HepG2 (cell line): ENCODE results near the gene GLIPR1. TPM values are rescaled to one million over a fixed set of nuclear protein-coding genes. Genes with fewer than 3 reads are reported as not detected.

Experiments
- ATAC-seq: fragments of 200-7000 bp; cut with Tn5 transposase; 3 replicates; pipeline ENCODE4 v1.9.1; 2020; ENCODE audit warnings: mild to moderate bottlenecking, moderate library complexity
- BruUV-seq: library from RNA; stranded (reverse); fragments of 400-500 nt; replicated peaks from 2 replicates; lab custom pipeline; 2021; lab: Mats Ljungman, UMichigan
- CTCF ChIA-PET: fragments of 300-600 bp; formaldehyde crosslinking; extraction: SDS; loops from one replicate; lab custom pipeline; 2021; ENCODE audit warnings: low total read pairs, inconsistent platforms, low intra/inter-chr PET ratio; lab: Yijun Ruan, JAX
- POLR2A ChIA-PET: fragments of 350-600 bp; sonication (Branson Sonifier 250); formaldehyde crosslinking; loops from one replicate; lab custom pipeline; 2020; ENCODE audit warnings: antibody characterized with exemption, inconsistent platforms; lab: Yijun Ruan, JAX
- DNase-seq: peaks from one replicate; pipeline ENCODE4 v3.0.0-alpha.2; 2015; ENCODE audit warnings: low spot score
- FAIRE-seq: peaks from 3 replicates; lab custom pipeline; 2011; peaks lifted over from hg19 to GRCh38; lab: Jason Lieb, UNC
- H2AFZ ChIP-seq: one replicate; pipeline ENCODE4 v1.6.1; 2011; ENCODE audit warnings: low read length, inconsistent platforms
- H3K27ac ChIP-seq: fragments of 300-600 bp; 3 replicates; pipeline ENCODE4 v1.8.0; 2011; ENCODE audit warnings: mixed run types, mild to moderate bottlenecking, mixed read lengths, low read length, inconsistent platforms; ENCODE audit not compliant: insufficient read depth; ENCODE audit errors: extremely low read length
- H3K27me3 ChIP-seq, 2 experiments: fragments of 200-600 bp in 1 of 2; 2 replicates in 1 of 2; 3 replicates in 1 of 2; pipeline versions ENCODE4 v1.6.0 to v1.8.0; 2011; ENCODE audit warnings: low read length in 2 of 2, mild to moderate bottlenecking in 2 of 2, moderate library complexity in 2 of 2, inconsistent platforms in 1 of 2; ENCODE audit not compliant: insufficient read depth in 2 of 2, control insufficient read depth in 1 of 2
- H3K36me3 ChIP-seq, 2 experiments: fragments of 200-600 bp in 1 of 2; replicated peaks in 1 of 2; 2 replicates in 1 of 2; 3 replicates in 1 of 2; pipeline versions ENCODE4 v1.5.1 to v1.8.0; 2011; ENCODE audit warnings: low read length in 2 of 2, inconsistent platforms in 1 of 2; ENCODE audit not compliant: insufficient read depth in 2 of 2, control insufficient read depth in 1 of 2
- H3K4me1 ChIP-seq: 2 replicates; pipeline ENCODE4 v1.5.1; 2012; ENCODE audit warnings: low read length, inconsistent platforms; ENCODE audit not compliant: insufficient read depth
- H3K4me2 ChIP-seq: 2 replicates; pipeline ENCODE4 v1.6.0; 2011; ENCODE audit warnings: low read depth, low read length, inconsistent platforms
- H3K4me3 ChIP-seq, 3 experiments: fragments of 200-600 bp in 1 of 3; sonication (generic), shearing (Covaris generic) in 1 of 3; replicated peaks in 1 of 3; 2 replicates each; pipeline ENCODE4 v1.5.1; 2011 to 2016; ENCODE audit warnings: low read length in 3 of 3, inconsistent platforms in 2 of 3, low read depth in 2 of 3, mild to moderate bottlenecking in 2 of 3, control low read depth in 1 of 3, mixed read lengths in 1 of 3; ENCODE audit not compliant: insufficient read depth in 1 of 3
- H3K79me2 ChIP-seq: one replicate; pipeline ENCODE4 v1.6.1; 2011; ENCODE audit warnings: low read length, inconsistent platforms; ENCODE audit not compliant: insufficient read depth
- H3K9ac ChIP-seq: 2 replicates; pipeline ENCODE4 v1.6.0; 2011; ENCODE audit warnings: mild to moderate bottlenecking, low read depth, low read length, inconsistent platforms; ENCODE audit not compliant: insufficient read depth
- H3K9me3 ChIP-seq: 2 replicates; pipeline ENCODE4 v1.5.1; 2012; ENCODE audit warnings: mild to moderate bottlenecking, low read length
- H4K20me1 ChIP-seq: 2 replicates; pipeline ENCODE4 v1.6.0; 2011; ENCODE audit warnings: inconsistent platforms, mild to moderate bottlenecking, low read length, moderate library complexity; ENCODE audit not compliant: insufficient read depth
- ARID5B ChIP-seq: IDR thresholded peaks from 2 replicates; pipeline ENCODE4 v1.4.0; 2020; ENCODE audit warnings: mild to moderate bottlenecking, missing genetic modification reagents
- ATF2 ChIP-seq: sonication (generic); formaldehyde crosslinking; IDR thresholded peaks from 2 replicates; pipeline ENCODE4 v1.4.0; 2020; ENCODE audit warnings: missing genetic modification reagents
- CBFB ChIP-seq: sonication (generic); formaldehyde crosslinking; IDR thresholded peaks from 2 replicates; pipeline ENCODE4 v1.4.0; 2020; ENCODE audit warnings: missing genetic modification reagents
- CEBPB ChIP-seq: IDR thresholded peaks from 2 replicates; pipeline ENCODE4 v1.6.1; 2011; ENCODE audit warnings: low read depth, low read length, improper control_type of control experiment, borderline replicate concordance
- JUNB ChIP-seq: sonication (generic); formaldehyde crosslinking; IDR thresholded peaks from 2 replicates; pipeline ENCODE4 v1.8.0; 2022; ENCODE audit warnings: missing genetic modification reagents, mild to moderate bottlenecking, borderline replicate concordance
- NCOA2 ChIP-seq: sonication (generic); formaldehyde crosslinking; IDR thresholded peaks from 2 replicates; pipeline ENCODE4 v1.8.0; 2022; ENCODE audit warnings: inconsistent platforms
- RFX1 ChIP-seq: fragments of 450-650 bp; IDR thresholded peaks from 2 replicates; pipeline ENCODE4 v1.6.1; 2017
- STAG1 ChIP-seq: sonication (generic); formaldehyde crosslinking; IDR thresholded peaks from 2 replicates; pipeline ENCODE4 v1.4.0; 2020; ENCODE audit warnings: missing genetic modification reagents
- TBX2 ChIP-seq: sonication (generic); formaldehyde crosslinking; IDR thresholded peaks from 2 replicates; pipeline ENCODE4 v1.5.0; 2020; ENCODE audit warnings: missing genetic modification reagents, mild to moderate bottlenecking, borderline replicate concordance
- ZBTB21 ChIP-seq: sonication (generic); formaldehyde crosslinking; IDR thresholded peaks from 2 replicates; pipeline ENCODE4 v1.4.0; 2020; ENCODE audit warnings: missing genetic modification reagents
- ZBTB42 ChIP-seq: sonication (generic); formaldehyde crosslinking; IDR thresholded peaks from 2 replicates; pipeline ENCODE4 v1.5.0; 2020; ENCODE audit warnings: mild to moderate bottlenecking, missing genetic modification reagents
- ZNF12 ChIP-seq: sonication (generic); formaldehyde crosslinking; IDR thresholded peaks from 2 replicates; pipeline ENCODE4 v1.5.0; 2020; ENCODE audit warnings: missing genetic modification reagents
- ZNF251 ChIP-seq: sonication (generic); formaldehyde crosslinking; IDR thresholded peaks from 2 replicates; pipeline ENCODE4 v1.9.0; 2021; ENCODE audit warnings: mild to moderate bottlenecking, missing genetic modification reagents
- ZNF451 ChIP-seq: sonication (generic); formaldehyde crosslinking; IDR thresholded peaks from 2 replicates; pipeline ENCODE4 v1.5.0; 2020; ENCODE audit warnings: mild to moderate bottlenecking, missing genetic modification reagents
- ZNF547 ChIP-seq: sonication (generic); formaldehyde crosslinking; IDR thresholded peaks from 2 replicates; pipeline ENCODE4 v1.5.1; 2020; ENCODE audit warnings: mild to moderate bottlenecking, missing genetic modification reagents
- ZNF672 ChIP-seq: sonication (generic); formaldehyde crosslinking; IDR thresholded peaks from 2 replicates; pipeline ENCODE4 v1.8.1; 2022; ENCODE audit warnings: missing genetic modification reagents
- ZSCAN29 ChIP-seq: sonication (generic); formaldehyde crosslinking; conservative IDR thresholded peaks from 2 replicates; pipeline ENCODE4 v1.4.0; 2020; ENCODE audit warnings: mild to moderate bottlenecking, missing genetic modification reagents
- WGBS: methylation state at CpG from one replicate; pipeline ENCODE4 v1.1.6; 2017; ENCODE audit warnings: low lambda C conversion rate; 5-methylcytosine and 5-hydroxymethylcytosine counted together
- in situ Hi-C: cut with HindIII; loops from 2 replicates; pipeline ENCODE4 v1.10.0; 2017; ENCODE audit warnings: low pct_unique_long_range_greater_than_20kb; ENCODE audit not compliant: extremely low pct_ligation_motif_present
- intact Hi-C: fragments of 100-400 bp; cut with micrococcal nuclease; formaldehyde crosslinking; loops from one replicate; pipeline ENCODE4 v1.10.0; 2022; ENCODE audit not compliant: unreplicated experiment
- polyA plus RNA-seq, 8 experiments: library from polyadenylated mRNA; depleted of rRNA in 3 of 8; stranded (reverse) in 7 of 8; unstranded in 1 of 8; fragments of >200 nt; fragmentation: Illumina TruSeq in 4 of 8; extraction: Trizol in 4 of 8; gene quantifications; 2 replicates each; pipeline versions ENCODE4 v1.2.1 to v1.2.3, GENCODE V29; 2011 to 2016; ENCODE audit warnings: low read depth in 4 of 8, missing spikeins in 1 of 8, mixed read lengths in 1 of 8; ENCODE audit not compliant: insufficient read depth in 1 of 8
- total RNA-seq, 5 experiments: library from RNA; depleted of rRNA; stranded (reverse); fragments of >200 nt; fragmentation: Illumina TruSeq; extraction: Trizol; gene quantifications; 2 replicates each; pipeline ENCODE4 v1.2.3, GENCODE V29; 2016; ENCODE audit warnings: low read depth in 1 of 5

Gene GLIPR1
- total and polyA plus RNA-seq, 2 of the 13 experiments (the other 11 are each of a cell fraction or from before 2014, with no cell fraction given): 1.9 to 5.0 TPM

GRCh38 chr12:75432924-75433323, 47.6 kb upstream of the GLIPR1 start:
- Histone ChIP-seq H3K9ac (no peak overlapping the region), H3K79me2 (no peaks in the 10 kb centered on the region), H3K4me3 (no peak overlapping the region), H3K9me3 (peaks cover 11% of the 10 kb centered on the region), H4K20me1 (no peaks in the 10 kb centered on the region), H2AFZ (no peak overlapping the region), H3K27ac (no peak overlapping the region), H3K4me1 (no peaks in the 10 kb centered on the region), H3K27me3 (no peaks in the 10 kb centered on the region), H3K4me2 (no peak overlapping the region), H3K36me3 (no peaks in the 10 kb centered on the region)
- 3% methylated on average over 1 of the region's 1 CpG for WGBS
- POLR2A ChIA-PET: no interaction called here
- FAIRE-seq (no peak), ATAC-seq (no peak), DNase-seq (no peak)
- CTCF ChIA-PET: no interaction called here
- in situ Hi-C loops (no loop called here), intact Hi-C loops (no loop called here)
- TF ChIP-seq ATF2 (CRISPR knock-in tag) (no peak), ZBTB42 (no peak), ZBTB21 (no peak), RFX1 (no peak), NCOA2 (CRISPR knock-in tag) (no peak), ZNF547 (CRISPR knock-in tag) (no peak)
- BruUV-seq: no TSS peak

GRCh38 chr12:75437564-75437963, 43.0 kb upstream of the GLIPR1 start:
- ChIA-PET POLR2A (no interaction called here), CTCF (interaction anchor here (1.7 kb wide), 1 partner anchor 69 kb away, joined by 4 read pairs; no protein-coding TSS in a partner anchor)
- peak; percentile 26 for FAIRE-seq
- TF ChIP-seq JUNB (CRISPR knock-in tag) (no peak), ARID5B (CRISPR knock-in tag) (no peak), ZNF251 (CRISPR knock-in tag) (no peak), TBX2 (CRISPR knock-in tag) (no peak), ZSCAN29 (CRISPR knock-in tag) (no peak), ZNF451 (no peak), STAG1 (peak; percentile 56), ZNF672 (no peak), CBFB (CRISPR knock-in tag) (no peak), ZNF12 (CRISPR knock-in tag) (no peak), CEBPB (no peak)

More at GRCh38 chr12:75437564-75437963, 43.0 kb upstream of the GLIPR1 start:
- H4K20me1 ChIP-seq: no peaks in the 10 kb centered on the region
- in situ Hi-C loops: no loop called here
- no peak overlapping the region for H3K4me2 ChIP-seq
- intact Hi-C loops: no loop called here
- ATAC-seq: peak; percentile 94
- H3K27me3 ChIP-seq: no peaks in the 10 kb centered on the region
- no TSS peak for BruUV-seq
- H3K79me2 ChIP-seq: no peaks in the 10 kb centered on the region
- no peak overlapping the region for H2AFZ ChIP-seq
- no peak overlapping the region for H3K4me3 ChIP-seq
- H3K9ac ChIP-seq: no peak overlapping the region
- H3K36me3 ChIP-seq: no peaks in the 10 kb centered on the region
- DNase-seq: peak; percentile 39
- peaks cover 13% of the 10 kb centered on the region for H3K4me1 ChIP-seq
- WGBS: 0% methylated on average over 2 of the region's 2 CpGs
- no peak overlapping the region for H3K27ac ChIP-seq
- H3K9me3 ChIP-seq: no peaks in the 10 kb centered on the region; the same call in 1 of the 2 replicates
